Small intestine (tissue), 7 donors: ENCODE results near the gene MYH9. TPM values are rescaled to one million over a fixed set of nuclear protein-coding genes. Genes with fewer than 3 reads are reported as not detected.
A peak's percentile ranks its signal among the peaks of the same experiment; 100 is the strongest.

Experiments used
- DNase-seq, 2 donors: peaks; one replicate each; pipeline versions ENCODE4 v3.0.0 to v3.0.0-alpha.2; 2013
- FAIRE-seq: peaks from 2 replicates; lab custom pipeline; 2012; peaks lifted over from hg19 to GRCh38; lab: Jason Lieb, UNC
- H3K27ac ChIP-seq, 3 donors: one replicate each; pipeline ENCODE4 v1.5.1; 2013; ENCODE audit warnings: low read length in 2 of 3, mild to moderate bottlenecking in 2 of 3, control low read depth in 1 of 3, inconsistent platforms in 1 of 3, low read depth in 1 of 3, moderate library complexity in 1 of 3
- H3K27me3 ChIP-seq, 3 donors: one replicate each; pipeline ENCODE4 v1.6.1; 2013; ENCODE audit warnings: low read length in 3 of 3, inconsistent platforms in 1 of 3; ENCODE audit not compliant: control insufficient read depth in 3 of 3, insufficient read depth in 3 of 3
- H3K36me3 ChIP-seq, 3 donors: one replicate each; pipeline ENCODE4 v1.6.1; 2013; ENCODE audit warnings: low read length in 3 of 3, inconsistent platforms in 1 of 3, low read depth in 1 of 3, mild to moderate bottlenecking in 1 of 3, moderate library complexity in 1 of 3; ENCODE audit not compliant: control insufficient read depth in 3 of 3, insufficient read depth in 2 of 3
- H3K4me1 ChIP-seq, 3 donors: one replicate each; pipeline ENCODE4 v1.6.1; 2013; ENCODE audit warnings: low read length in 2 of 3, inconsistent platforms in 1 of 3, low read depth in 1 of 3, mild to moderate bottlenecking in 1 of 3, moderate library complexity in 1 of 3; ENCODE audit not compliant: control insufficient read depth in 3 of 3, insufficient read depth in 2 of 3
- H3K4me3 ChIP-seq, 3 donors: one replicate each; pipeline ENCODE4 v1.5.1; 2013; ENCODE audit warnings: low read length in 3 of 3, control low read depth in 1 of 3, inconsistent platforms in 1 of 3, low read depth in 1 of 3, mild to moderate bottlenecking in 1 of 3, moderate library complexity in 1 of 3
- H3K9me3 ChIP-seq, 2 donors: one replicate each; pipeline ENCODE4 v1.6.1; 2013; ENCODE audit warnings: low read depth in 1 of 2, low read length in 1 of 2; ENCODE audit not compliant: control insufficient read depth in 2 of 2, insufficient read depth in 1 of 2
- WGBS, 3 donors: extraction: QIAGEN DNeasy Blood & Tissue Kit; methylation state at CpG; one replicate each; pipeline ENCODE4 v1.1.7; 2013; 5-methylcytosine and 5-hydroxymethylcytosine counted together
- polyA plus RNA-seq, 4 donors: library from polyadenylated mRNA; stranded (reverse) in 3 of 4; unstranded in 1 of 4; fragments of 200-250 nt in 3 of 4; fragments of 120-200 nt in 1 of 4; gene quantifications; one replicate each; pipeline versions ENCODE4 v1.2.1 to v1.2.3, GENCODE V29; 2013
- donor health status: healthy with polysubstance abuse.
- donor health status: control.
- donor health status: control.
- donor health status: Bipolar disorder and iron deficiency.
- donor health status: healthy.

Gene MYH9
- polyA plus RNA-seq, 4 donors, result 95.4 to 188 (median 143) TPM

DNA sequence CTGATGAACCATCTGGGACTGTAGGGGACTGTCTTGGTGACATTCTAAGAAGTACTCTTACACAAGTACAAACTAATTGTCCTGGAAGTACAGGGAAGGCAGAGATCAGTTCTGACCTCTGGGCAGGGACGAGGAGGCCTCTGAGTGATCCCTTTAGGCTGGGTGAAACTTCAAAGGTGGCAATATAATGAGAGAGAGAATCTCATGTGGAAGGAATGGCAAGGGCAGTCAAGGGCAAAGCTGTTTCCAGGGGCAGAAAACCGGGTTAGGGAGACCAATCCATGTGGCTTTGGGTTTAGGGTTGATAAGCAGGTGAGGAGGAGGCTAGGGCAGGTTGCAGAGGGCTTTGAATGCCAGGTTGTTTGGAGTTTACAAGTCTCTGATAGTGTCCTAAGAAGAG lies 21.3 kb upstream of the MYH9 start:
- no peak for FAIRE-seq
- Histone ChIP-seq H3K27ac (peak overlapping the region; percentile 52 to 86 (median 52)), H3K36me3 (no peaks in the 10 kb centered on the region), H3K4me3 (no peak overlapping the region), H3K27me3 (no peaks in the 10 kb centered on the region), H3K9me3 (no peaks in the 10 kb centered on the region), H3K4me1 (peaks cover 0 to 25% (median 3%) of the 10 kb centered on the region in 3 donors)
- WGBS, 3 donors, result 18 to 60% (median 23%) methylated on average over 2 of the region's 2 CpGs
- peak; percentile 60 to 73 for DNase-seq

- Histone ChIP-seq H3K9me3 (no peaks in the 10 kb centered on the region), H3K4me3 (no peak overlapping the region), H3K4me1 (peaks cover 0 to 23% (median 0%) of the 10 kb centered on the region in 3 donors), H3K27ac (no peak overlapping the region), H3K36me3 (no peaks in the 10 kb centered on the region), H3K27me3 (no peaks in the 10 kb centered on the region)
- no peak for DNase-seq
- FAIRE-seq, result no peak
- 88 to 89% (median 88%) methylated on average over 6 of the region's 6 CpGs for WGBS, 3 donors
These were observed 19.0 kb upstream of the MYH9 start for GRCh38 chr22:36406721-36407120.

DNA sequence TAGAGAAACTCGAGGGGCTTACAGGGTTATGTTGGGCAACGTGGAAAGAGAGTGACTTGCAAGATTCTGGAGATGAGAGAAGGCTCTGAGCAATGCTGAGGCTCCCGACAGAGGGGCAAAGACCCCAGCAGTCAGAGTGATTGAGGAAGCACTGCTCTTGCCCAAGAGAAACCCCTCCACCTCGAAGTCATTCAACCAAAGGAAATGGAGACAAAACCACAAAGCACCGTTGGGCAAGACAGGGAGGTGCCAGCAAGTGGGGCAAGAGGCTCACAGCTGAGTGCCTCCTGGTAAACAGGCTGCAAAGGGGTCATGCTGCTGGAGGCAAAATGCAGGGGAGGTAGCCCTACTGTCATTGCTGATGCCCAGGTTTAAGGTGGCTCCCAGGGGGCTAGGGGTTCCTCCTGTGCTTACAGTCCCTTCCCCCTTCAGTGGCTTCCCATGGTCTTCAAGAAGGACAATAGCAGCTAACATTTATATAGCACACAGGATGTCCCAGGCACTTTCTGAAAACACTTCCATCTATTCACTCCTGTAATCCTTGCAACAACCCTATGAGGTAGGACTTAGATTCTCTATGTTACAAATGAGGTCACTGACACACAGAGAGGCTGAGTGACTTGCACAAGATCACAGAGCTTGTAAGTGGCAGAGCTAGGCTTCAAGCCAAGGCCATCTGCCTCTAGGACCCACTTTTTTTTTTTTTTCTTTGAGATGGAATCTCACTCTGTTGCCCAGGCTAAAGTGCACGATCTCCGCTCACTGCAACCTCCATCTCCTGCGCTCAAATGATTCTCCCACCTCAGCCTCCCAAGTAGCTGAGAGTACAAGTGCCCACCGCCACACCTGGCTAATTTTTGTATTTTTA lies 18.1 kb upstream of the MYH9 start:
- WGBS, 3 donors, result 58 to 65% (median 61%) methylated on average over 9 of the region's 9 CpGs
- H3K4me1 ChIP-seq, result peaks cover 0 to 16% (median 0%) of the 10 kb centered on the region in 3 donors
- FAIRE-seq (no peak), DNase-seq (no peak)
- H3K27ac ChIP-seq, result peak overlapping the region in 2 of 3 donors; percentile 25 to 45
- no peak overlapping the region for H3K4me3 ChIP-seq
- no peaks in the 10 kb centered on the region for H3K36me3 ChIP-seq
- no peaks in the 10 kb centered on the region for H3K27me3 ChIP-seq
- no peaks in the 10 kb centered on the region for H3K9me3 ChIP-seq

DNA sequence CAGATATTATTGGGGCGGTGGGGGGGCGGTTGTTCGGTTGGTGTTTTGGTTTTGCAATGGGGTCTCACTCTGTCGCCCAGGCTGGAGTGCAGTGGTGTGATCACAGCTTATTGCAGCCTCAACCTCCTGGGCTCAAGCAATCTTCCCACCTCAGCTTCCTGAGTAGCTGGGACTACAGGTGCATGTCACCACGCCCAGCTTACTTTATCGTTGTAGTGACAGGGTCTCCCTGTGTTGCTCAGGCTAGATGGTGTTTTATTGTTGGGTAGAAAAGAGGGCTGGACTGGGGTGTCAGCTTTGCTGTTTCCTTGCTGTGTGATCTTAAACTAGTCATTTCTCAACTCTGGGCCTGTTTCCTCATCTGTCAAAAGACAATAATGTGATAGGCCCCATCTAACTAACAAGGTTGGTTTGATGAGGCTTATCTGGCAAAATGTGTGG lies 17.5 kb upstream of the MYH9 start:
- Histone ChIP-seq H3K36me3 (no peaks in the 10 kb centered on the region), H3K27ac (peak overlapping the region in 1 of 3 donors; percentile 45)

DNA sequence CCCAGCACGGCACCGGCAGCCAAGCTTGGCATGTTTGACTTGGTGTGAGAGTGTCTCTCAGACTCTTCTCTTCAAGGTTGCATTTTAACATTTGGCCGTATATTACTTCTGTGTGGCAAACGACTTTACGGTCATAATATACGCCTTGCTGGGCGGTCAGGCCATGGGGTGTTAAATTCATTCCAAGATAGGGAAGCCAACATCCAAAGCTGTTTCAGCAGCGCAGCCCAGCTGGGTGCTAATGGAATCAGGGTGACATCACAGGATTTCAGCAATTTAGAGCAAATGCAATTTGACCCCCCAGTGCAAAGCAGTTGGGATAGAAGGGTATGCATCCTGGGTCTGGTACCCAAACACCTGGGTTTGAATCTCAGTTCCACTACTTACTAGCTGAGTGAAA lies 16.7 kb upstream of the MYH9 start:
- Histone ChIP-seq H3K9me3 (no peaks in the 10 kb centered on the region), H3K36me3 (no peaks in the 10 kb centered on the region), H3K4me1 (peaks cover 0 to 10% (median 0%) of the 10 kb centered on the region in 3 donors), H3K27ac (no peak overlapping the region), H3K27me3 (no peaks in the 10 kb centered on the region), H3K4me3 (no peak overlapping the region)
- DNase-seq, result no peak
- WGBS, 3 donors, result 78 to 81% (median 79%) methylated on average over 8 of the region's 8 CpGs
- no peak for FAIRE-seq

More for the DNA sequence above, 17.5 kb upstream of the MYH9 start:
- H3K4me1 ChIP-seq, result peaks cover 0 to 9% (median 0%) of the 10 kb centered on the region in 3 donors
- H3K9me3 ChIP-seq, result no peaks in the 10 kb centered on the region
- 72 to 75% (median 75%) methylated on average over 6 of the region's 6 CpGs for WGBS, 3 donors
- H3K4me3 ChIP-seq, result no peak overlapping the region
- DNase-seq (no peak), FAIRE-seq (no peak)
- no peaks in the 10 kb centered on the region for H3K27me3 ChIP-seq

- H3K4me3 ChIP-seq, result no peak overlapping the region
- 21 to 42% (median 29%) methylated on average over 3 of the region's 3 CpGs for WGBS, 3 donors
- peaks cover 0 to 12% (median 3%) of the 10 kb centered on the region in 3 donors for H3K4me1 ChIP-seq
- no peaks in the 10 kb centered on the region for H3K27me3 ChIP-seq
- H3K27ac ChIP-seq, result peak overlapping the region; percentile 36 to 62 (median 50)
- no peak for DNase-seq
- FAIRE-seq, result no peak
- peaks cover 0 to 2% (median 0%) of the 10 kb centered on the region in 3 donors for H3K36me3 ChIP-seq
- H3K9me3 ChIP-seq, result no peaks in the 10 kb centered on the region
These were observed 11.7 kb upstream of the MYH9 start for GRCh38 chr22:36399472-36399778.

GRCh38 chr22:36398601-36399471 lies 11.1 kb upstream of the MYH9 start:
- no peak for FAIRE-seq

More at GRCh38 chr22:36398601-36399471, 11.1 kb upstream of the MYH9 start:
- Histone ChIP-seq H3K27ac (peak overlapping the region; percentile 36 to 62 (median 50)), H3K4me3 (no peak overlapping the region), H3K27me3 (no peaks in the 10 kb centered on the region), H3K36me3 (peaks cover 0 to 2% (median 0%) of the 10 kb centered on the region in 3 donors), H3K4me1 (peaks cover 0 to 12% (median 3%) of the 10 kb centered on the region in 3 donors), H3K9me3 (no peaks in the 10 kb centered on the region)
- peak; percentile 53 to 89 for DNase-seq
- WGBS, 3 donors, result 53 to 78% (median 66%) methylated on average over 10 of the region's 10 CpGs
